ENCODE data around the gene PTPN13.

- no peak for TF ChIP-seq CTCF (IDR thresholded peaks at IDR 0.05; ENCODE audit: low read depth, low read length, poor library complexity, severe bottlenecking)
- no peak for TF ChIP-seq EZH2phosphoT487 (IDR thresholded peaks at IDR 0.05; ENCODE audit: borderline replicate concordance, low read length)
Observed at GRCh38 chr4:86558797-86559196, 35.3 kb upstream of the PTPN13 start.

Measured in DOHH2 (cell line).